Measurements from ENCODE around the gene MYOF.
"Not testable (repeated sequence)": the region's sequence is repeated elsewhere in the genome, so short reads cannot be mapped to it uniquely, and the experiment has no call there.

Gene MYOF

GRCh38 chr10:93420091-93420490, 62.0 kb downstream of the MYOF start:
- DNase-seq, result no peak

GRCh38 chr10:93419016-93419415, 63.1 kb downstream of the MYOF start:
- not testable (repeated sequence) for DNase-seq

GRCh38 chr10:93417921-93418320, 64.2 kb downstream of the MYOF start:
- no peak for DNase-seq

- no peak for DNase-seq
Observed at GRCh38 chr10:93417266-93417665, 64.9 kb downstream of the MYOF start.

GRCh38 chr10:93416824-93417223, 65.3 kb downstream of the MYOF start:
- no peak for DNase-seq

GRCh38 chr10:93415693-93416092, 66.4 kb downstream of the MYOF start:
- no peak for DNase-seq

- peak; percentile 43 for DNase-seq
Observed at GRCh38 chr10:93413252-93413689, 68.9 kb downstream of the MYOF start.

GRCh38 chr10:93412801-93413200, 69.3 kb downstream of the MYOF start:
- peak; percentile 10 for DNase-seq

- no peak for DNase-seq
Observed at GRCh38 chr10:93410697-93411348, 71.3 kb downstream of the MYOF start.

- DNase-seq, result no peak
Observed at GRCh38 chr10:93408783-93409182, 73.4 kb downstream of the MYOF start.

- DNase-seq, result no peak
Observed at GRCh38 chr10:93406364-93407145, 75.6 kb downstream of the MYOF start.

- DNase-seq, result no peak
Observed at GRCh38 chr10:93404048-93404354, 78.1 kb downstream of the MYOF start.

GRCh38 chr10:93403152-93404047, 78.7 kb downstream of the MYOF start:
- no peak for DNase-seq

- DNase-seq, result no peak
Observed at GRCh38 chr10:93402192-93402591, 79.9 kb downstream of the MYOF start.

GRCh38 chr10:93398528-93398927, 83.6 kb downstream of the MYOF start:
- no peak for DNase-seq

GRCh38 chr10:93397020-93397419, 85.1 kb downstream of the MYOF start:
- no peak for DNase-seq

- no peak for DNase-seq
Observed at GRCh38 chr10:93393211-93393610, 88.9 kb downstream of the MYOF start.

- no peak for DNase-seq
Observed at GRCh38 chr10:93392121-93392520, 90.0 kb downstream of the MYOF start.

- DNase-seq, result no peak
Observed at GRCh38 chr10:93390306-93391090, 91.6 kb downstream of the MYOF start.

- DNase-seq, result no peak
Observed at GRCh38 chr10:93386631-93387369, 95.3 kb downstream of the MYOF start.

- DNase-seq, result no peak
Observed at GRCh38 chr10:93385345-93385744, 96.8 kb downstream of the MYOF start.

GRCh38 chr10:93384006-93384405, 98.1 kb downstream of the MYOF start:
- DNase-seq, result no peak
